ENCODE results near the gene TBX2. TPM values are rescaled to one million over a fixed set of nuclear protein-coding genes. Genes with fewer than 3 reads are reported as not detected.

The TBX2 gene
- total and polyA plus RNA-seq, 7 donors = 0.99 to 5.3 (median 3.3) TPM

- H3K27ac ChIP-seq = peak overlapping the region in 1 of 4 donors; percentile 39
- H3K4me1 ChIP-seq = peaks cover 0 to 42% (median 37%) of the 10 kb centered on the region in 4 donors
- DNase-seq = no peak
- TF ChIP-seq POLR2A (IDR thresholded peaks at IDR 0.05) (no peak), POLR2AphosphoS5 (IDR thresholded peaks at IDR 0.05) (no peak), EP300 (IDR thresholded peaks at IDR 0.05) (no peak), CTCF (IDR thresholded peaks at IDR 0.05) (no peak)
- H3K4me3 ChIP-seq = no peak overlapping the region
- H3K9me3 ChIP-seq = no peaks in the 10 kb centered on the region
- intact Hi-C loops (cut with DNase I) = no loop called here
- WGBS, 2 donors = 73 to 82% methylated on average over 10 of the region's 10 CpGs
- peaks cover 41 to 65% (median 48%) of the 10 kb centered on the region in 3 donors for H3K27me3 ChIP-seq
- H3K36me3 ChIP-seq = no peaks in the 10 kb centered on the region
Observed at GRCh38 chr17:61394630-61395408, 4.8 kb upstream of the TBX2 start.

GRCh38 chr17:61395409-61395982 is 4.1 kb upstream of the TBX2 start:
- H3K4me3 ChIP-seq = peak overlapping the region in 2 of 4 donors; percentile 24 to 38
- no peaks in the 10 kb centered on the region for H3K9me3 ChIP-seq
- intact Hi-C loops (cut with DNase I) = no loop called here
- peaks cover 0 to 41% (median 39%) of the 10 kb centered on the region in 4 donors for H3K4me1 ChIP-seq
- DNase-seq = no peak
- H3K36me3 ChIP-seq = no peaks in the 10 kb centered on the region
- no peak for TF ChIP-seq POLR2A (IDR thresholded peaks at IDR 0.05)
- TF ChIP-seq CTCF (IDR thresholded peaks at IDR 0.05) = no peak
- no peak for TF ChIP-seq EP300 (IDR thresholded peaks at IDR 0.05)
- TF ChIP-seq POLR2AphosphoS5 (IDR thresholded peaks at IDR 0.05) = no peak
- peaks cover 42 to 65% (median 51%) of the 10 kb centered on the region in 3 donors for H3K27me3 ChIP-seq
- 35 to 48% methylated on average over 38 of the region's 38 CpGs for WGBS, 2 donors
- H3K27ac ChIP-seq = peak overlapping the region in 3 of 4 donors; percentile 0 to 62 (median 39)

- TF ChIP-seq POLR2A (IDR thresholded peaks at IDR 0.05) = no peak
- no peak for TF ChIP-seq EP300 (IDR thresholded peaks at IDR 0.05)
- TF ChIP-seq POLR2AphosphoS5 (IDR thresholded peaks at IDR 0.05) = no peak
- TF ChIP-seq CTCF (IDR thresholded peaks at IDR 0.05) = no peak
- intact Hi-C loops (cut with DNase I) = no loop called here
- H3K27me3 ChIP-seq = peaks cover 47 to 65% (median 57%) of the 10 kb centered on the region in 3 donors
- H3K4me3 ChIP-seq = peak overlapping the region in 3 of 4 donors; percentile 6 to 38 (median 24)
- DNase-seq = no peak
- no peaks in the 10 kb centered on the region for H3K36me3 ChIP-seq
- peaks cover 0 to 47% (median 45%) of the 10 kb centered on the region in 4 donors for H3K4me1 ChIP-seq
- H3K27ac ChIP-seq = peak overlapping the region; percentile 32 to 92 (median 48)
- no peaks in the 10 kb centered on the region for H3K9me3 ChIP-seq
- 4 to 8% methylated on average over 63 of the region's 63 CpGs for WGBS, 2 donors
Observed at GRCh38 chr17:61395983-61396585, 3.6 kb upstream of the TBX2 start.

GRCh38 chr17:61396586-61397085 is 3.0 kb upstream of the TBX2 start:
- Histone ChIP-seq H3K4me1 (peaks cover 0 to 49% (median 47%) of the 10 kb centered on the region in 4 donors), H3K4me3 (peak overlapping the region in 3 of 4 donors; percentile 24 to 38 (median 32)), H3K36me3 (no peaks in the 10 kb centered on the region), H3K27ac (peak overlapping the region; percentile 32 to 92 (median 48)), H3K9me3 (no peaks in the 10 kb centered on the region), H3K27me3 (peaks cover 53 to 70% (median 62%) of the 10 kb centered on the region in 3 donors)
- TF ChIP-seq CTCF (IDR thresholded peaks at IDR 0.05) = no peak
- TF ChIP-seq POLR2AphosphoS5 (IDR thresholded peaks at IDR 0.05) = no peak
- TF ChIP-seq EP300 (IDR thresholded peaks at IDR 0.05) = no peak
- no peak for TF ChIP-seq POLR2A (IDR thresholded peaks at IDR 0.05)
- WGBS, 2 donors = 5 to 6% methylated on average over 46 of the region's 46 CpGs
- no peak for DNase-seq
- intact Hi-C loops (cut with DNase I) = no loop called here

Data from sigmoid colon (tissue), 7 donors.